Hepatocyte (in vitro differentiated cells): ENCODE data around the gene IPMK. TPM values are rescaled to one million over a fixed set of nuclear protein-coding genes. Genes with fewer than 3 reads are reported as not detected.

Experiments
- DNase-seq: peaks from one replicate; pipeline ENCODE4 v3.0.0-alpha.2; 2016; ENCODE audit warnings: low spot score
- H2AFZ ChIP-seq: fragments of 200-600 bp; sonication (generic); 2 replicates; pipeline ENCODE4 v1.6.0; 2016; ENCODE audit warnings: antibody characterized with exemption, mild to moderate bottlenecking
- H3K27ac ChIP-seq: fragments of 200-600 bp; sonication (generic); 2 replicates; pipeline ENCODE4 v1.5.1; 2016; ENCODE audit warnings: mild to moderate bottlenecking
- H3K27me3 ChIP-seq: fragments of 200-600 bp; sonication (generic); 2 replicates; pipeline ENCODE4 v1.6.1; 2016
- H3K36me3 ChIP-seq: fragments of 200-600 bp; sonication (generic); replicated peaks from 2 replicates; pipeline ENCODE4 v1.5.1; 2016; ENCODE audit warnings: low read depth; ENCODE audit not compliant: insufficient read depth
- H3K4me1 ChIP-seq: fragments of 200-600 bp; sonication (generic); 2 replicates; pipeline ENCODE4 v1.5.1; 2016; ENCODE audit warnings: mild to moderate bottlenecking, moderate library complexity; ENCODE audit not compliant: insufficient read depth
- H3K4me2 ChIP-seq: fragments of 200-600 bp; sonication (generic); 2 replicates; pipeline ENCODE4 v1.6.0; 2016
- H3K4me3 ChIP-seq: fragments of 200-600 bp; sonication (generic); 2 replicates; pipeline ENCODE4 v1.5.1; 2016; ENCODE audit warnings: mild to moderate bottlenecking
- H3K79me2 ChIP-seq: fragments of 200-600 bp; sonication (generic); 2 replicates; pipeline ENCODE4 v1.6.0; 2017; ENCODE audit warnings: mild to moderate bottlenecking
- H3K9me2 ChIP-seq: fragments of 200-600 bp; sonication (generic); replicated peaks from 2 replicates; pipeline ENCODE4 v1.6.0; 2017; ENCODE audit warnings: mild to moderate bottlenecking; ENCODE audit not compliant: insufficient read depth
- H3K9me3 ChIP-seq: fragments of 200-600 bp; sonication (generic); 2 replicates; pipeline ENCODE4 v1.5.1; 2016; ENCODE audit warnings: low read depth, mild to moderate bottlenecking
- H4K20me1 ChIP-seq: fragments of 200-600 bp; sonication (generic); 2 replicates; pipeline ENCODE4 v1.6.0; 2016; ENCODE audit warnings: mild to moderate bottlenecking; ENCODE audit not compliant: insufficient read depth, poor library complexity, severe bottlenecking
- CTCF ChIP-seq: fragments of 200-600 bp; sonication (generic); IDR thresholded peaks from 2 replicates; pipeline ENCODE4 v1.5.1; 2016; ENCODE audit warnings: antibody characterized with exemption, mild to moderate bottlenecking; ENCODE audit not compliant: poor library complexity
- EZH2 ChIP-seq: fragments of 200-600 bp; sonication (generic); IDR thresholded peaks from 2 replicates; pipeline ENCODE4 v1.6.1; 2016; ENCODE audit warnings: antibody characterized with exemption, mild to moderate bottlenecking, borderline replicate concordance
- EZH2phosphoT487 ChIP-seq: fragments of 200-600 bp; sonication (generic); IDR thresholded peaks from one replicate; pipeline ENCODE4 v1.6.1; 2018; ENCODE audit warnings: antibody characterized with exemption, mild to moderate bottlenecking, low read depth, moderate library complexity; ENCODE audit not compliant: unreplicated experiment, severe bottlenecking
- WGBS: methylation state at CpG from one replicate; pipeline ENCODE4 v1.1.6; 2016; ENCODE audit warnings: low lambda C conversion rate; ENCODE audit errors: missing lambda C conversion rate; 5-methylcytosine and 5-hydroxymethylcytosine counted together
- polyA plus RNA-seq: library from polyadenylated mRNA; unstranded; fragments of >200 nt; fragmentation: Nextera tagmentation; extraction: Ambion mirVana; gene quantifications from 2 replicates; pipeline ENCODE4 v1.2.1, GENCODE V29; 2016
- total RNA-seq: library from RNA; depleted of rRNA; stranded (reverse); fragments of >200 nt; gene quantifications from 2 replicates; pipeline ENCODE4 v1.2.3, GENCODE V29; 2014

Gene IPMK
- total and polyA plus RNA-seq, 2 experiments from 2014 or later: 2.9 to 17.5 TPM

- no peaks in the 10 kb centered on the region for H3K36me3 ChIP-seq
- TF ChIP-seq CTCF: no peak
- no peak for TF ChIP-seq EZH2phosphoT487
- TF ChIP-seq EZH2: no peak
- DNase-seq: no peak
- peak overlapping the region; percentile 84 for H3K4me2 ChIP-seq
- no peaks in the 10 kb centered on the region for H4K20me1 ChIP-seq
- H3K27me3 ChIP-seq: no peaks in the 10 kb centered on the region
- peak overlapping the region; percentile 80 for H2AFZ ChIP-seq
- H3K9me3 ChIP-seq: no peaks in the 10 kb centered on the region
- WGBS: 8% methylated on average over 12 of the region's 12 CpGs
- peak overlapping the region; percentile 86 for H3K27ac ChIP-seq
- no peaks in the 10 kb centered on the region for H3K9me2 ChIP-seq
- peaks cover 5% of the 10 kb centered on the region for H3K4me1 ChIP-seq
- peak overlapping the region; percentile 47 for H3K4me3 ChIP-seq
- peaks cover 62% of the 10 kb centered on the region for H3K79me2 ChIP-seq
Observed at GRCh38 chr10:58269782-58270290, 2.1 kb upstream of the IPMK start.

- Histone ChIP-seq H3K36me3 (no peaks in the 10 kb centered on the region), H3K27me3 (no peaks in the 10 kb centered on the region), H3K9me2 (no peaks in the 10 kb centered on the region), H3K4me2 (peak within 1 kb of the TSS; percentile 87), H3K9me3 (no peaks in the 10 kb centered on the region), H2AFZ (peak within 1 kb of the TSS; percentile 80), H3K4me3 (peak within 1 kb of the TSS; percentile 50), H3K27ac (peak within 1 kb of the TSS; percentile 94), H4K20me1 (no peaks in the 10 kb centered on the region), H3K79me2 (peaks cover 62% of the 10 kb centered on the region), H3K4me1 (peaks cover 4% of the 10 kb centered on the region)
- WGBS: under 1% methylated on average over 65 of the region's 66 CpGs
- peak; percentile 100 for DNase-seq
- TF ChIP-seq EZH2 (no peak), CTCF (no peak), EZH2phosphoT487 (no peak)
Observed at GRCh38 chr10:58268946-58269781, 1.5 kb upstream of the IPMK start, which contains the start of gene CISD1. Gene CISD1 (plus strand): TSS chr10:58269162. CDS start chr10:58269274, 112 bp downstream.

GRCh38 chr10:58268454-58268945, 806 bp upstream of the IPMK start:
- H3K4me3 ChIP-seq: peak overlapping the region; percentile 50
- H3K27me3 ChIP-seq: no peaks in the 10 kb centered on the region
- no peaks in the 10 kb centered on the region for H4K20me1 ChIP-seq
- WGBS: 1% methylated on average over 13 of the region's 13 CpGs
- H3K79me2 ChIP-seq: peaks cover 62% of the 10 kb centered on the region
- peak overlapping the region; percentile 94 for H3K27ac ChIP-seq
- H3K4me2 ChIP-seq: peak overlapping the region; percentile 87
- no peaks in the 10 kb centered on the region for H3K9me3 ChIP-seq
- H3K9me2 ChIP-seq: no peaks in the 10 kb centered on the region
- TF ChIP-seq EZH2phosphoT487: no peak
- no peak for TF ChIP-seq CTCF
- TF ChIP-seq EZH2: no peak
- DNase-seq: no peak
- H3K4me1 ChIP-seq: peaks cover 7% of the 10 kb centered on the region
- no peaks in the 10 kb centered on the region for H3K36me3 ChIP-seq
- H2AFZ ChIP-seq: peak overlapping the region; percentile 73
